Measurements from ENCODE around the gene POMT1. TPM values are rescaled to one million over a fixed set of nuclear protein-coding genes. Genes with fewer than 3 reads are reported as not detected.

POMT1 gene
- total RNA-seq, 2 donors from 2014 or later = 36.5 to 59.5 TPM

GRCh38 chr9:131539223-131539923, 36.7 kb downstream of the POMT1 start:
- Histone ChIP-seq H3K27ac (no peak overlapping the region), H3K4me1 (replicated peaks) (no peaks in the 10 kb centered on the region), H3K27me3 (replicated peaks; ENCODE audit: insufficient read depth) (no peaks in the 10 kb centered on the region), H3K9me3 (no peaks in the 10 kb centered on the region), H3K36me3 (no peaks in the 10 kb centered on the region), H3K4me3 (no peak overlapping the region)
- no peak for DNase-seq (ENCODE audit: low spot score)
- intact Hi-C loops (cut with DNase I) = no loop called here
- TF ChIP-seq CTCF (IDR thresholded peaks at IDR 0.05) (no peak), POLR2A (IDR thresholded peaks at IDR 0.05) (no peak), POLR2AphosphoS5 (IDR thresholded peaks at IDR 0.05) (no peak)
- 86% methylated on average over 7 of the region's 7 CpGs for WGBS

DNA sequence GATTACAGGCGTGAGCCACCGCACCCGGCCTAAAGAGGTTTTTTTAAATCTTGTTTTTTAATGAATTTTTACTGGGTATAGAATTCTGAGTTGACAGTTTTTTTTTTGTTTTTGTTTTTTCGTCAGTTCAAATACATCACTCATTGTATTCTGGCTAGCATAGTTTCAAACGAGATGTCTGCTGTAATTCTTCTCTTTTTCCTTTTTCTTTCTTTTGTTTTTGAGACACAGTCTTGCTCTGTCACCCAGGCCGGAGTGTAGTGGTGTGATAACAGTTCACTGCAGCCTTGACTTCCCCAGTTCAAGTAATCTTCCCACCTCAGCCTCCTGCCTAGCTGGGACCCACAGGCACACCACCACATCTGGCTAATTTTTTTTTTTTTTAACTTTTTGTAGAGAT, 40.4 kb downstream of the POMT1 start:
- DNase-seq (ENCODE audit: low spot score) = no peak
- 94% methylated on average over 6 of the region's 6 CpGs for WGBS
- no peaks in the 10 kb centered on the region for H3K36me3 ChIP-seq
- H3K4me1 ChIP-seq (replicated peaks) = peaks cover 8% of the 10 kb centered on the region
- TF ChIP-seq POLR2AphosphoS5 (IDR thresholded peaks at IDR 0.05) (no peak), POLR2A (IDR thresholded peaks at IDR 0.05) (no peak), CTCF (IDR thresholded peaks at IDR 0.05) (no peak)
- intact Hi-C loops (cut with DNase I) = no loop called here
- H3K4me3 ChIP-seq = no peak overlapping the region
- H3K27me3 ChIP-seq (replicated peaks; ENCODE audit: insufficient read depth) = no peaks in the 10 kb centered on the region
- no peaks in the 10 kb centered on the region for H3K9me3 ChIP-seq
- no peak overlapping the region for H3K27ac ChIP-seq

- Histone ChIP-seq H3K4me1 (replicated peaks) (peaks cover 8% of the 10 kb centered on the region), H3K9me3 (no peaks in the 10 kb centered on the region), H3K36me3 (no peaks in the 10 kb centered on the region), H3K4me3 (peak within 1 kb of the TSS; percentile 27 to 41), H3K27me3 (replicated peaks; ENCODE audit: insufficient read depth) (no peaks in the 10 kb centered on the region), H3K27ac (peak within 1 kb of the TSS; percentile 56 to 70)
- TF ChIP-seq POLR2AphosphoS5 (IDR thresholded peaks at IDR 0.05) (no peak), POLR2A (IDR thresholded peaks at IDR 0.05) (no peak), CTCF (IDR thresholded peaks at IDR 0.05) (no peak)
- 21% methylated on average over 38 of the region's 50 CpGs for WGBS
- peak; percentile 75 for DNase-seq (ENCODE audit: low spot score)
- intact Hi-C loops (cut with DNase I) = no loop called here
Measured at GRCh38 chr9:131545003-131545785, 42.5 kb downstream of the POMT1 start, which contains the start of gene PRRT1B. Gene PRRT1B (plus strand): TSS chr9:131545523. CDS start chr9:131545616, 93 bp downstream.

GRCh38 chr9:131545786-131546335, 43.1 kb downstream of the POMT1 start:
- no peak for TF ChIP-seq CTCF (IDR thresholded peaks at IDR 0.05)
- no peak for TF ChIP-seq POLR2A (IDR thresholded peaks at IDR 0.05)
- TF ChIP-seq POLR2AphosphoS5 (IDR thresholded peaks at IDR 0.05) = no peak
- H3K4me1 ChIP-seq (replicated peaks) = peaks cover 8% of the 10 kb centered on the region
- no peaks in the 10 kb centered on the region for H3K27me3 ChIP-seq (replicated peaks; ENCODE audit: insufficient read depth)
- WGBS = 2% methylated on average over 30 of the region's 30 CpGs
- no peaks in the 10 kb centered on the region for H3K36me3 ChIP-seq
- intact Hi-C loops (cut with DNase I) = no loop called here
- peak overlapping the region in 1 of 2 donors; percentile 70 for H3K27ac ChIP-seq
- DNase-seq (ENCODE audit: low spot score) = no peak
- no peaks in the 10 kb centered on the region for H3K9me3 ChIP-seq
- peak overlapping the region; percentile 27 to 41 for H3K4me3 ChIP-seq
